HepG2 (cell line): ENCODE data around the gene AMZ2. TPM values are rescaled to one million over a fixed set of nuclear protein-coding genes. Genes with fewer than 3 reads are reported as not detected.

ENCODE experiments used
- ATAC-seq: fragments of 200-7000 bp; cut with Tn5 transposase; 3 replicates; pipeline ENCODE4 v1.9.1; 2020; ENCODE audit warnings: mild to moderate bottlenecking, moderate library complexity
- BruUV-seq: library from RNA; stranded (reverse); fragments of 400-500 nt; replicated peaks from 2 replicates; lab custom pipeline; 2021; lab: Mats Ljungman, UMichigan
- CTCF ChIA-PET: fragments of 300-600 bp; formaldehyde crosslinking; extraction: SDS; loops from one replicate; lab custom pipeline; 2021; ENCODE audit warnings: low total read pairs, inconsistent platforms, low intra/inter-chr PET ratio; lab: Yijun Ruan, JAX
- POLR2A ChIA-PET: fragments of 350-600 bp; sonication (Branson Sonifier 250); formaldehyde crosslinking; loops from one replicate; lab custom pipeline; 2020; ENCODE audit warnings: antibody characterized with exemption, inconsistent platforms; lab: Yijun Ruan, JAX
- DNase-seq: peaks from one replicate; pipeline ENCODE4 v3.0.0-alpha.2; 2015; ENCODE audit warnings: low spot score
- FAIRE-seq: peaks from 3 replicates; lab custom pipeline; 2011; peaks lifted over from hg19 to GRCh38; lab: Jason Lieb, UNC
- H2AFZ ChIP-seq: one replicate; pipeline ENCODE4 v1.6.1; 2011; ENCODE audit warnings: low read length, inconsistent platforms
- H3K27ac ChIP-seq: fragments of 300-600 bp; 3 replicates; pipeline ENCODE4 v1.8.0; 2011; ENCODE audit warnings: mixed run types, mild to moderate bottlenecking, mixed read lengths, low read length, inconsistent platforms; ENCODE audit not compliant: insufficient read depth; ENCODE audit errors: extremely low read length
- H3K27me3 ChIP-seq, 2 experiments: fragments of 200-600 bp in 1 of 2; 2 replicates in 1 of 2; 3 replicates in 1 of 2; pipeline versions ENCODE4 v1.6.0 to v1.8.0; 2011; ENCODE audit warnings: low read length in 2 of 2, mild to moderate bottlenecking in 2 of 2, moderate library complexity in 2 of 2, inconsistent platforms in 1 of 2; ENCODE audit not compliant: insufficient read depth in 2 of 2, control insufficient read depth in 1 of 2
- H3K36me3 ChIP-seq, 2 experiments: fragments of 200-600 bp in 1 of 2; replicated peaks in 1 of 2; 2 replicates in 1 of 2; 3 replicates in 1 of 2; pipeline versions ENCODE4 v1.5.1 to v1.8.0; 2011; ENCODE audit warnings: low read length in 2 of 2, inconsistent platforms in 1 of 2; ENCODE audit not compliant: insufficient read depth in 2 of 2, control insufficient read depth in 1 of 2
- H3K4me1 ChIP-seq: 2 replicates; pipeline ENCODE4 v1.5.1; 2012; ENCODE audit warnings: low read length, inconsistent platforms; ENCODE audit not compliant: insufficient read depth
- H3K4me2 ChIP-seq: 2 replicates; pipeline ENCODE4 v1.6.0; 2011; ENCODE audit warnings: low read depth, low read length, inconsistent platforms
- H3K4me3 ChIP-seq, 3 experiments: fragments of 200-600 bp in 1 of 3; sonication (generic), shearing (Covaris generic) in 1 of 3; replicated peaks in 1 of 3; 2 replicates each; pipeline ENCODE4 v1.5.1; 2011 to 2016; ENCODE audit warnings: low read length in 3 of 3, inconsistent platforms in 2 of 3, low read depth in 2 of 3, mild to moderate bottlenecking in 2 of 3, control low read depth in 1 of 3, mixed read lengths in 1 of 3; ENCODE audit not compliant: insufficient read depth in 1 of 3
- H3K79me2 ChIP-seq: one replicate; pipeline ENCODE4 v1.6.1; 2011; ENCODE audit warnings: low read length, inconsistent platforms; ENCODE audit not compliant: insufficient read depth
- H3K9ac ChIP-seq: 2 replicates; pipeline ENCODE4 v1.6.0; 2011; ENCODE audit warnings: mild to moderate bottlenecking, low read depth, low read length, inconsistent platforms; ENCODE audit not compliant: insufficient read depth
- H3K9me3 ChIP-seq: 2 replicates; pipeline ENCODE4 v1.5.1; 2012; ENCODE audit warnings: mild to moderate bottlenecking, low read length
- H4K20me1 ChIP-seq: 2 replicates; pipeline ENCODE4 v1.6.0; 2011; ENCODE audit warnings: inconsistent platforms, mild to moderate bottlenecking, low read length, moderate library complexity; ENCODE audit not compliant: insufficient read depth
- CHCHD3 ChIP-seq: sonication (generic); formaldehyde crosslinking; IDR thresholded peaks from 2 replicates; pipeline ENCODE4 v1.8.0; 2022; ENCODE audit warnings: mild to moderate bottlenecking, missing genetic modification reagents, moderate library complexity
- DZIP1 ChIP-seq: sonication (generic); formaldehyde crosslinking; IDR thresholded peaks from 2 replicates; pipeline ENCODE4 v1.5.0; 2020; ENCODE audit warnings: mild to moderate bottlenecking, missing genetic modification reagents
- MYNN ChIP-seq: sonication (generic); formaldehyde crosslinking; IDR thresholded peaks from 2 replicates; pipeline ENCODE4 v1.4.0; 2020; ENCODE audit warnings: mild to moderate bottlenecking, low read depth, missing genetic modification reagents
- PCBP1 ChIP-seq: fragments of 200-400 bp; formaldehyde crosslinking; IDR thresholded peaks from 2 replicates; pipeline ENCODE4 v1.6.1; 2017; ENCODE audit warnings: mild to moderate bottlenecking, low read depth, low read length, borderline replicate concordance
- PRPF4 ChIP-seq: fragments of 200-400 bp; formaldehyde crosslinking; IDR thresholded peaks from 2 replicates; pipeline ENCODE4 v1.6.1; 2016; ENCODE audit warnings: low read length, low read depth; ENCODE audit not compliant: poor library complexity, severe bottlenecking
- TBP ChIP-seq: sonication (generic); formaldehyde crosslinking; IDR thresholded peaks from 2 replicates; pipeline ENCODE4 v1.5.0; 2020; ENCODE audit warnings: missing genetic modification reagents
- ZMAT5 ChIP-seq: sonication (generic); formaldehyde crosslinking; IDR thresholded peaks from 2 replicates; pipeline ENCODE4 v1.5.0; 2020; ENCODE audit warnings: mild to moderate bottlenecking, low read depth, missing genetic modification reagents, borderline replicate concordance
- ZNF234 ChIP-seq: sonication (generic); formaldehyde crosslinking; conservative IDR thresholded peaks from 2 replicates; pipeline ENCODE4 v1.5.1; 2020; ENCODE audit warnings: mild to moderate bottlenecking, missing genetic modification reagents
- ZNF317 ChIP-seq: sonication (generic); formaldehyde crosslinking; IDR thresholded peaks from 2 replicates; pipeline ENCODE4 v1.5.0; 2020; ENCODE audit warnings: mild to moderate bottlenecking, missing genetic modification reagents
- ZNF350 ChIP-seq: sonication (generic); formaldehyde crosslinking; IDR thresholded peaks from 2 replicates; pipeline ENCODE4 v1.4.0; 2020; ENCODE audit warnings: mild to moderate bottlenecking, low read depth, missing genetic modification reagents, borderline replicate concordance
- ZNF468 ChIP-seq: sonication (generic); formaldehyde crosslinking; IDR thresholded peaks from 2 replicates; pipeline ENCODE4 v1.8.0; 2022; ENCODE audit warnings: mild to moderate bottlenecking, moderate library complexity, missing genetic modification reagents
- ZUFSP ChIP-seq: sonication (generic); formaldehyde crosslinking; IDR thresholded peaks from 2 replicates; pipeline ENCODE4 v1.9.0; 2021; ENCODE audit warnings: missing genetic modification reagents, mild to moderate bottlenecking, borderline replicate concordance
- WGBS: methylation state at CpG from one replicate; pipeline ENCODE4 v1.1.6; 2017; ENCODE audit warnings: low lambda C conversion rate; 5-methylcytosine and 5-hydroxymethylcytosine counted together
- in situ Hi-C: cut with HindIII; loops from 2 replicates; pipeline ENCODE4 v1.10.0; 2017; ENCODE audit warnings: low pct_unique_long_range_greater_than_20kb; ENCODE audit not compliant: extremely low pct_ligation_motif_present
- intact Hi-C: fragments of 100-400 bp; cut with micrococcal nuclease; formaldehyde crosslinking; loops from one replicate; pipeline ENCODE4 v1.10.0; 2022; ENCODE audit not compliant: unreplicated experiment
- polyA plus RNA-seq, 8 experiments: library from polyadenylated mRNA; depleted of rRNA in 3 of 8; stranded (reverse) in 7 of 8; unstranded in 1 of 8; fragments of >200 nt; fragmentation: Illumina TruSeq in 4 of 8; extraction: Trizol in 4 of 8; gene quantifications; 2 replicates each; pipeline versions ENCODE4 v1.2.1 to v1.2.3, GENCODE V29; 2011 to 2016; ENCODE audit warnings: low read depth in 4 of 8, missing spikeins in 1 of 8, mixed read lengths in 1 of 8; ENCODE audit not compliant: insufficient read depth in 1 of 8
- total RNA-seq, 5 experiments: library from RNA; depleted of rRNA; stranded (reverse); fragments of >200 nt; fragmentation: Illumina TruSeq; extraction: Trizol; gene quantifications; 2 replicates each; pipeline ENCODE4 v1.2.3, GENCODE V29; 2016; ENCODE audit warnings: low read depth in 1 of 5

AMZ2 gene
- total and polyA plus RNA-seq, 2 of the 13 experiments (the other 11 are each of a cell fraction or from before 2014, with no cell fraction given) = 86.9 to 90.2 TPM

GRCh38 chr17:68238871-68239253, 9.0 kb upstream of the AMZ2 start:
- Histone ChIP-seq H4K20me1 (no peaks in the 10 kb centered on the region), H3K4me2 (no peak overlapping the region), H3K4me1 (peaks cover 20% of the 10 kb centered on the region; the same call in 1 of the 2 replicates), H3K9me3 (no peaks in the 10 kb centered on the region), H3K9ac (no peak overlapping the region), H3K36me3 (no peaks in the 10 kb centered on the region), H2AFZ (no peak overlapping the region), H3K4me3 (no peak overlapping the region), H3K27me3 (no peaks in the 10 kb centered on the region), H3K79me2 (no peaks in the 10 kb centered on the region), H3K27ac (no peak overlapping the region)
- no TSS peak for BruUV-seq
- WGBS = 48% methylated on average over 3 of the region's 3 CpGs
- in situ Hi-C loops = no loop called here
- intact Hi-C loops = no loop called here
- TF ChIP-seq MYNN (CRISPR knock-in tag) (no peak), ZNF350 (no peak)
- no peak for ATAC-seq
- ChIA-PET CTCF (no interaction called here), POLR2A (no interaction called here)
- no peak for FAIRE-seq
- no peak for DNase-seq

- no peak for ATAC-seq
- 81% methylated on average over 4 of the region's 4 CpGs for WGBS
- Histone ChIP-seq H3K9me3 (no peaks in the 10 kb centered on the region), H3K4me1 (peaks cover 17% of the 10 kb centered on the region; the same call in 1 of the 2 replicates), H3K36me3 (no peaks in the 10 kb centered on the region), H3K27ac (no peak overlapping the region), H3K4me3 (no peak overlapping the region), H3K79me2 (no peaks in the 10 kb centered on the region), H4K20me1 (no peaks in the 10 kb centered on the region), H3K4me2 (no peak overlapping the region), H3K9ac (no peak overlapping the region), H3K27me3 (no peaks in the 10 kb centered on the region), H2AFZ (no peak overlapping the region)
- FAIRE-seq = no peak
- intact Hi-C loops (no loop called here), in situ Hi-C loops (no loop called here)
- ChIA-PET CTCF (no interaction called here), POLR2A (no interaction called here)
- DNase-seq = no peak
- TF ChIP-seq CHCHD3 (CRISPR knock-in tag) (no peak), ZUFSP (CRISPR knock-in tag) (no peak), ZNF234 (CRISPR knock-in tag) (no peak), PCBP1 (no peak), ZMAT5 (CRISPR knock-in tag) (no peak), DZIP1 (CRISPR knock-in tag) (no peak), ZNF468 (CRISPR knock-in tag) (no peak), TBP (CRISPR knock-in tag) (no peak), MYNN (CRISPR knock-in tag) (no peak), ZNF317 (no peak), PRPF4 (no peak)
- BruUV-seq = no TSS peak
Observed at GRCh38 chr17:68239632-68240366, 8.0 kb upstream of the AMZ2 start.
